Measurements from ENCODE around the gene DRAM2.

GRCh38 chr1:111129376-111129775 lies 10.5 kb downstream of the DRAM2 start:
- no peak for TF ChIP-seq CTCF (IDR thresholded peaks at IDR 0.05; ENCODE audit: low read depth, low read length)
- TF ChIP-seq MYC (IDR thresholded peaks at IDR 0.05; ENCODE audit: low read depth, low read length), result no peak

All from NB4 (cell line).